Measurements from ENCODE around the gene UGT1A3. TPM values are rescaled to one million over a fixed set of nuclear protein-coding genes. Genes with fewer than 3 reads are reported as not detected.

UGT1A3 gene
- total and polyA plus RNA-seq, 8 donors: 1.3 to 10.7 (median 7.8) TPM; not detected in 4

DNA sequence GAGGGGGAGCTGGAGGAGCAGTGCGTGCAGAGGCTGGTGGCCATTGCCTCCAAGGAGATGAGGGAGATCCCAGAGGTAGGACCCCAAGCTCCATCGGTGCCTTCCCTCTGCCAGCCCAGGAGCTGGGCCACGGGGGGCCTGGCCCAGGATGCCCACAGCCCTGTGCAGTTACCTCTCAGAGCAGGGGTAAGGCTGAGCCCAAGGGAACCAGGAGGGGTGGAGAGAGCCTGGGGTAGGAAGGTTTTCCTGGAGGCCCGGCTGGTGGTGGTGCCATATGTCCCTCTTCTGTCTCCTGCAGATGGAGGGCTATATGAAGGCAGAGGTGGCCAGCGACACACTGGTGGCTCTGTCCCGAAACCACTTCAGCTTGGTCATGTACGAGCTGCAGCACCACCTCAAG lies 60.7 kb downstream of the UGT1A3 start:
- WGBS, 5 donors: 92 to 97% (median 95%) methylated on average over 4 to 7 of the region's 7 CpGs
- H3K9me3 ChIP-seq: no peaks in the 10 kb centered on the region
- DNase-seq: peak in 1 of 2 donors; percentile 9
- no peak for TF ChIP-seq POLR2AphosphoS5 (IDR thresholded peaks at IDR 0.05)
- TF ChIP-seq POLR2A (IDR thresholded peaks at IDR 0.05): no peak
- no peak for TF ChIP-seq EP300 (IDR thresholded peaks at IDR 0.05)
- no peak for TF ChIP-seq CTCF (IDR thresholded peaks at IDR 0.05)
- no peaks in the 10 kb centered on the region for H3K27me3 ChIP-seq
- no peaks in the 10 kb centered on the region for H3K36me3 ChIP-seq
- no peak overlapping the region for H3K4me3 ChIP-seq
- intact Hi-C loops (cut with DNase I; ENCODE audit: low total_unique reads): no loop called here
- no peaks in the 10 kb centered on the region for H3K4me1 ChIP-seq
- no peak overlapping the region for H3K27ac ChIP-seq

GRCh38 chr2:233791151-233791882 lies 62.5 kb downstream of the UGT1A3 start:
- intact Hi-C loops (cut with DNase I; ENCODE audit: low total_unique reads): no loop called here
- H3K27me3 ChIP-seq: no peaks in the 10 kb centered on the region
- TF ChIP-seq EP300 (IDR thresholded peaks at IDR 0.05): no peak
- TF ChIP-seq POLR2AphosphoS5 (IDR thresholded peaks at IDR 0.05): no peak
- no peak for TF ChIP-seq CTCF (IDR thresholded peaks at IDR 0.05)
- no peak for TF ChIP-seq POLR2A (IDR thresholded peaks at IDR 0.05)
- no peak overlapping the region for H3K4me3 ChIP-seq
- H3K9me3 ChIP-seq: no peaks in the 10 kb centered on the region
- peak in 1 of 2 donors; percentile 24 for DNase-seq
- H3K27ac ChIP-seq: no peak overlapping the region
- WGBS, 5 donors: 77 to 88% (median 85%) methylated on average over 18 of the region's 18 CpGs
- H3K36me3 ChIP-seq: no peaks in the 10 kb centered on the region
- H3K4me1 ChIP-seq: no peaks in the 10 kb centered on the region

GRCh38 chr2:233791883-233792329 lies 63.1 kb downstream of the UGT1A3 start:
- TF ChIP-seq POLR2A (IDR thresholded peaks at IDR 0.05): no peak
- no peak for TF ChIP-seq CTCF (IDR thresholded peaks at IDR 0.05)
- TF ChIP-seq POLR2AphosphoS5 (IDR thresholded peaks at IDR 0.05): no peak
- TF ChIP-seq EP300 (IDR thresholded peaks at IDR 0.05): no peak
- 76 to 82% (median 81%) methylated on average over 8 to 9 of the region's 9 CpGs for WGBS, 5 donors
- Histone ChIP-seq H3K27ac (no peak overlapping the region), H3K4me3 (no peak overlapping the region), H3K9me3 (no peaks in the 10 kb centered on the region), H3K36me3 (no peaks in the 10 kb centered on the region), H3K4me1 (no peaks in the 10 kb centered on the region), H3K27me3 (no peaks in the 10 kb centered on the region)
- intact Hi-C loops (cut with DNase I; ENCODE audit: low total_unique reads): no loop called here
- DNase-seq: peak in 1 of 2 donors; percentile 8

DNA sequence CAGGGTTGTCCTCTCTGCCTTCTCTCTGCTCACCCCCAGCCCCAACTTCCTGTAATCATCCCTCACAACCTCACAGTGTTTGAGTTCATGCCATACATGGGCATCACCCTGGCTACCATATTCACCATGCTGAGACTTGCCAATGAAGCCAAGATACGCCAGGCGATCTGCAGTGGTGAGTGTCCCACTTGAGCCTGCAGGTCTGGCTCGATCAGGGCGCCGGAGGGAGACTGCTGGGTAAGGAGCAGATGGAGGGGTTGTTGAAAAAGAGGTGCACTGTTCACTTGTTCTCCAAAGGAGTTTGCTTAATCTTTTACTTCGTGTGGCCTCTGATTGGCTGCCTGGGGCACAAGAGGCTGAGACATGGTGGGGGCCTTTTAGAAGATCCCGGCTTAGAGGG lies 63.9 kb downstream of the UGT1A3 start:
- 86 to 95% (median 93%) methylated on average over 6 to 7 of the region's 7 CpGs for WGBS, 5 donors
- no peaks in the 10 kb centered on the region for H3K27me3 ChIP-seq
- TF ChIP-seq POLR2A (IDR thresholded peaks at IDR 0.05) (no peak), EP300 (IDR thresholded peaks at IDR 0.05) (no peak), CTCF (IDR thresholded peaks at IDR 0.05) (no peak), POLR2AphosphoS5 (IDR thresholded peaks at IDR 0.05) (no peak)
- peak in 1 of 2 donors; percentile 8 for DNase-seq
- H3K9me3 ChIP-seq: no peaks in the 10 kb centered on the region
- intact Hi-C loops (cut with DNase I; ENCODE audit: low total_unique reads): no loop called here
- H3K4me1 ChIP-seq: no peaks in the 10 kb centered on the region
- H3K4me3 ChIP-seq: no peak overlapping the region
- no peaks in the 10 kb centered on the region for H3K36me3 ChIP-seq
- no peak overlapping the region for H3K27ac ChIP-seq
